ENCODE results near the gene RPGRIP1L. TPM values are rescaled to one million over a fixed set of nuclear protein-coding genes. Genes with fewer than 3 reads are reported as not detected.

The RPGRIP1L gene
- total RNA-seq, 1 donor from 2014 or later: 0.96 TPM

- Histone ChIP-seq H3K4me1 (no peaks in the 10 kb centered on the region), H3K36me3 (no peaks in the 10 kb centered on the region), H3K27ac (no peak overlapping the region), H3K9me3 (no peaks in the 10 kb centered on the region), H3K4me3 (no peak overlapping the region), H3K27me3 (no peaks in the 10 kb centered on the region)
- no peak for TF ChIP-seq CTCF (IDR thresholded peaks at IDR 0.05)
- no peak for DNase-seq (ENCODE audit: low spot score in 2 of 2)
- intact Hi-C loops (cut with DNase I): no loop called here
Observed at GRCh38 chr16:53625221-53625620, 78.4 kb downstream of the RPGRIP1L start.

GRCh38 chr16:53622315-53622714 is 81.3 kb downstream of the RPGRIP1L start:
- H3K36me3 ChIP-seq: no peaks in the 10 kb centered on the region
- intact Hi-C loops (cut with DNase I): no loop called here
- no peak for TF ChIP-seq CTCF (IDR thresholded peaks at IDR 0.05)
- H3K9me3 ChIP-seq: no peaks in the 10 kb centered on the region
- no peak overlapping the region for H3K27ac ChIP-seq
- no peaks in the 10 kb centered on the region for H3K4me1 ChIP-seq
- DNase-seq (ENCODE audit: low spot score in 2 of 2): no peak
- H3K4me3 ChIP-seq: no peak overlapping the region
- no peaks in the 10 kb centered on the region for H3K27me3 ChIP-seq

- intact Hi-C loops (cut with DNase I): no loop called here
- no peak for TF ChIP-seq CTCF (IDR thresholded peaks at IDR 0.05)
- H3K27ac ChIP-seq: no peak overlapping the region
- no peaks in the 10 kb centered on the region for H3K27me3 ChIP-seq
- no peak for DNase-seq (ENCODE audit: low spot score in 2 of 2)
- no peaks in the 10 kb centered on the region for H3K36me3 ChIP-seq
- no peaks in the 10 kb centered on the region for H3K4me1 ChIP-seq
- H3K4me3 ChIP-seq: no peak overlapping the region
- H3K9me3 ChIP-seq: no peaks in the 10 kb centered on the region
Observed at GRCh38 chr16:53620476-53620875, 83.2 kb downstream of the RPGRIP1L start.

- intact Hi-C loops (cut with DNase I): no loop called here
- H3K9me3 ChIP-seq: no peaks in the 10 kb centered on the region
Observed at GRCh38 chr16:53619235-53619634, 84.4 kb downstream of the RPGRIP1L start.

GRCh38 chr16:53614346-53614745 is 89.3 kb downstream of the RPGRIP1L start:
- H3K36me3 ChIP-seq: no peaks in the 10 kb centered on the region
- no peaks in the 10 kb centered on the region for H3K4me1 ChIP-seq
- no peak for TF ChIP-seq CTCF (IDR thresholded peaks at IDR 0.05)
- intact Hi-C loops (cut with DNase I): no loop called here
- H3K27ac ChIP-seq: no peak overlapping the region
- no peaks in the 10 kb centered on the region for H3K27me3 ChIP-seq
- no peak overlapping the region for H3K4me3 ChIP-seq
- H3K9me3 ChIP-seq: no peaks in the 10 kb centered on the region
- no peak for DNase-seq (ENCODE audit: low spot score in 2 of 2)

More at GRCh38 chr16:53619235-53619634, 84.4 kb downstream of the RPGRIP1L start:
- Histone ChIP-seq H3K4me3 (no peak overlapping the region), H3K36me3 (no peaks in the 10 kb centered on the region), H3K27ac (no peak overlapping the region), H3K27me3 (no peaks in the 10 kb centered on the region), H3K4me1 (no peaks in the 10 kb centered on the region)
- no peak for TF ChIP-seq CTCF (IDR thresholded peaks at IDR 0.05)
- DNase-seq (ENCODE audit: low spot score in 2 of 2): no peak

GRCh38 chr16:53612003-53612402 is 91.7 kb downstream of the RPGRIP1L start:
- no peaks in the 10 kb centered on the region for H3K36me3 ChIP-seq
- no peaks in the 10 kb centered on the region for H3K27me3 ChIP-seq
- H3K4me1 ChIP-seq: no peaks in the 10 kb centered on the region
- no peaks in the 10 kb centered on the region for H3K9me3 ChIP-seq
- no peak for DNase-seq (ENCODE audit: low spot score in 2 of 2)
- TF ChIP-seq CTCF (IDR thresholded peaks at IDR 0.05): no peak
- no peak overlapping the region for H3K27ac ChIP-seq
- intact Hi-C loops (cut with DNase I): no loop called here
- H3K4me3 ChIP-seq: no peak overlapping the region

Data from ascending aorta (tissue), 2 donors.